Midbrain (tissue), 1 donor: ENCODE data around the gene OR5D16.
"Not testable (repeated sequence)": the region's sequence is repeated elsewhere in the genome, so short reads cannot be mapped to it uniquely, and the experiment has no call there.

Source experiments
- DNase-seq: peaks from one replicate; lab custom pipeline; 2025; lab: John Stamatoyannopoulos, UW

The OR5D16 gene

GRCh38 chr11:55838452-55838851 lies at the start of gene OR5D16:
Gene OR5D16, plus strand, starts transcription at chr11:55838752. Its CDS starts 0 bp downstream, at chr11:55838752.
- DNase-seq: no peak

GRCh38 chr11:55791606-55792005 lies 46.9 kb upstream of the OR5D16 start:
- no peak for DNase-seq

- no peak for DNase-seq
Measured at GRCh38 chr11:55793321-55793720, 45.2 kb upstream of the OR5D16 start.

GRCh38 chr11:55795256-55795655 lies 43.3 kb upstream of the OR5D16 start, which contains the start of gene OR5D14:
Gene OR5D14, plus strand, starts transcription at chr11:55795556. Its CDS starts 0 bp downstream, at chr11:55795556.
- no peak for DNase-seq

GRCh38 chr11:55806248-55806647 lies 32.3 kb upstream of the OR5D16 start:
- DNase-seq: no peak

- no peak for DNase-seq
Measured at GRCh38 chr11:55811067-55811466, 27.5 kb upstream of the OR5D16 start, which contains the start of gene OR5L1. Gene OR5L1, plus strand, starts transcription at chr11:55811367. Its CDS starts 100 bp downstream, at chr11:55811467.

GRCh38 chr11:55819330-55819729 lies 19.2 kb upstream of the OR5D16 start, which contains the start of gene OR5D18:
Gene OR5D18, plus strand, starts transcription at chr11:55819630. Its CDS starts 0 bp downstream, at chr11:55819630.
- no peak for DNase-seq

GRCh38 chr11:55826919-55827318 lies 11.6 kb upstream of the OR5D16 start, which contains the start of gene OR5L2:
Gene OR5L2, plus strand, starts transcription at chr11:55827219. Its CDS starts 0 bp downstream, at chr11:55827219.
- no peak for DNase-seq

- no peak for DNase-seq
Measured at GRCh38 chr11:55847453-55847852, 8.9 kb downstream of the OR5D16 start.

- DNase-seq: no peak
Measured at GRCh38 chr11:55849037-55849436, 10.5 kb downstream of the OR5D16 start.

- DNase-seq: no peak
Measured at GRCh38 chr11:55852141-55852540, 13.6 kb downstream of the OR5D16 start.

GRCh38 chr11:55854704-55855103 lies 16.2 kb downstream of the OR5D16 start:
- DNase-seq: no peak

- DNase-seq: not testable (repeated sequence)
Measured at GRCh38 chr11:55867354-55867753, 28.8 kb downstream of the OR5D16 start.

GRCh38 chr11:55872731-55873130 lies 34.2 kb downstream of the OR5D16 start:
- DNase-seq: not testable (repeated sequence)

GRCh38 chr11:55873146-55873545 lies 34.6 kb downstream of the OR5D16 start:
- DNase-seq: not testable (repeated sequence)

GRCh38 chr11:55882997-55883396 lies 44.4 kb downstream of the OR5D16 start, which contains the start of gene TRIM51:
Gene TRIM51, plus strand, starts transcription at chr11:55883297. Its CDS starts 2,132 bp downstream, at chr11:55885429.
- not testable (repeated sequence) for DNase-seq

GRCh38 chr11:55884995-55885394 lies 46.4 kb downstream of the OR5D16 start:
- DNase-seq: not testable (repeated sequence)

- DNase-seq: not testable (repeated sequence)
Measured at GRCh38 chr11:55885481-55885880, 46.9 kb downstream of the OR5D16 start.
